Stomach (tissue), 9 donors: ENCODE data around the gene LRRC74B. TPM values are rescaled to one million over a fixed set of nuclear protein-coding genes. Genes with fewer than 3 reads are reported as not detected.
"Not testable (repeated sequence)": the region's sequence is repeated elsewhere in the genome, so short reads cannot be mapped to it uniquely, and the experiment has no call there.

Source experiments
- DNase-seq, 2 donors: peaks; one replicate each; pipeline versions ENCODE4 v3.0.0 to v3.0.0-alpha.2; 2013 to 2019
- H3K27ac ChIP-seq, 5 donors: fragments of 200-600 bp in 4 of 5; sonication (generic) in 4 of 5; one replicate each; pipeline ENCODE4 v1.5.1; 2013 to 2019; ENCODE audit warnings: mild to moderate bottlenecking in 1 of 5, moderate library complexity in 1 of 5
- H3K27me3 ChIP-seq, 3 donors: fragments of 200-600 bp; sonication (generic); one replicate each; pipeline ENCODE4 v1.5.1; 2017 to 2019; ENCODE audit warnings: mixed run types in 1 of 3
- H3K36me3 ChIP-seq, 4 donors: fragments of 200-600 bp; sonication (generic); 1 replicate in 3 of 4; 2 replicates in 1 of 4; pipeline ENCODE4 v1.5.1; 2016 to 2019
- H3K4me1 ChIP-seq, 4 donors: fragments of 200-600 bp; sonication (generic); one replicate each; pipeline ENCODE4 v1.5.1; 2016 to 2019
- H3K4me3 ChIP-seq, 4 donors: fragments of 200-600 bp; sonication (generic) in 3 of 4; one replicate each; pipeline ENCODE4 v1.5.1; 2016 to 2019; ENCODE audit warnings: mild to moderate bottlenecking in 1 of 4
- H3K9me3 ChIP-seq, 4 donors: fragments of 200-600 bp; sonication (generic); one replicate each; pipeline ENCODE4 v1.5.1; 2016 to 2019
- EP300 ChIP-seq: sonication (generic); formaldehyde crosslinking; IDR thresholded peaks from one replicate; pipeline ENCODE4 v1.6.1; 2017; ENCODE audit warnings: antibody characterized with exemption
- POLR2A ChIP-seq, 4 donors: fragments of 450-650 bp; IDR thresholded peaks; one replicate each; pipeline ENCODE4 v1.6.1; 2016; ENCODE audit warnings: antibody characterized with exemption in 4 of 4, control low read depth in 2 of 4, mild to moderate bottlenecking in 1 of 4, moderate library complexity in 1 of 4
- POLR2AphosphoS5 ChIP-seq, 3 donors: sonication (generic); formaldehyde crosslinking; IDR thresholded peaks; one replicate each; pipeline ENCODE4 v1.6.1; 2016; ENCODE audit warnings: antibody characterized with exemption in 3 of 3
- WGBS, 5 donors: extraction: QIAGEN DNeasy Blood & Tissue Kit in 3 of 5; methylation state at CpG; one replicate each; pipeline versions ENCODE4 v1.1.5 to v1.1.7; 2013 to 2018; 5-methylcytosine and 5-hydroxymethylcytosine counted together
- intact Hi-C: fragments of 100-400 bp; cut with DNase I; formaldehyde crosslinking; loops from one replicate; pipeline ENCODE4 v1.15.1; 2023; ENCODE audit warnings: low total_unique reads
- polyA plus RNA-seq, 3 donors: library from polyadenylated mRNA; stranded (reverse); fragments of 200-250 nt; gene quantifications; one replicate each; pipeline ENCODE4 v1.2.3, GENCODE V29; 2013
- total RNA-seq, 5 donors: library from RNA; depleted of rRNA; stranded (reverse); fragments of >200 nt; gene quantifications; one replicate each; pipeline versions ENCODE4 v1.1.0 to v1.2.3, GENCODE V29; 2014 to 2016
- TF ChIP-seq, protein P1 (sequence below), 7 experiments: fragments of 450-650 bp in 4 of 7; fragments of 200-600 bp in 3 of 7; sonication (generic) in 3 of 7; IDR thresholded peaks; one replicate each; pipeline ENCODE4 v1.5.1; 2016 to 2019; ENCODE audit warnings: antibody characterized with exemption in 7 of 7, control low read depth in 2 of 7, mild to moderate bottlenecking in 1 of 7
- donor health status: healthy with polysubstance abuse.
- donor health status: Bipolar disorder and iron deficiency.
- donor health status: healthy.

Gene LRRC74B
- total and polyA plus RNA-seq, 8 donors: not detected

DNA sequence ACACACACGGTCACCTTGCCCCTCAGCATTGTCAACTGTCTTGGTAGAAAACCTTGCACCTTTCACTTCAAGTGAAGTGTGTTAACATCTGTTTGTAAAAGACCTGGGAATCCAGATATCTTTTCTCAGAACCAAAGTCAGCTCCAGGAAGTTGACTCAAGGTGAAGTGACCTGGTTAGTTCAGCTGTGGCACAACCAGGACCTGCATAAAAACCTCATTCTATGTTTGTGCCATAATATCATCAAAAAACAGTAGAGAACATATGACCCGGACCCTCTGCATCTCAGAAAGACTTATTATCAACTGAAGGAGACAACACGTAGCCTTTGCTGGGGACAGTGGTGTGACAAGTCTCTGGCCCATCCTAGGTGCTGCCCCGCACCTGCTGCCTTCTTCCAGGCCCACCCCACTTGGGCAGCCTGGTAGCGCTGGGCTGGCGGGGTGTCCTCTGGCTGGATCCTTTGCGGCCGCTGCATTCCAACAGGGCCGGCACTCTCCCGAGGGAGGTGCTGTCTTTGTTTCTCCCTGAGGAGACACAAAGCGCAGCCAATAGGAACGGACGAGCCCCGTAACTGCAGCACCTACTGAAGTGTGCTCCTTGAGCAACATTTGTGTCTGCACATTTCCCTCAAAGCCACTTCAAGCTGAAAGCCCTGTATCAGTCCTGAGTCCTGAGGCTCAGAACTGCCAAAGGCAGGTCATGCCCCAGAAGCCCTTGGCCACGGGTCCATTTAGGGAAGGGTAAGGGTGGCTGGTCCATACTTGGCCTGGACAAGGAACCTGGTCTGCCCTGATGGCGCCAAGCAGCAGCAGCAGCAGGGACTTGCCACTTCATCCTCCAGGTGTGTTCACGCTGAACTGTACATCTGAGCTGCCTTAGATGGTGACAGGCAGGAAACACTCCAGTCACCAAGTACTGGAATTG lies 25.2 kb downstream of the LRRC74B start:
- Histone ChIP-seq H3K4me1 (no peaks in the 10 kb centered on the region), H3K27ac (no peak overlapping the region), H3K4me3 (no peak overlapping the region), H3K36me3 (no peaks in the 10 kb centered on the region), H3K9me3 (peaks cover 0 to 4% (median 0%) of the 10 kb centered on the region in 4 donors), H3K27me3 (no peaks in the 10 kb centered on the region)
- 81 to 88% (median 85%) methylated on average over 13 to 17 of the region's 17 CpGs for WGBS, 5 donors
- TF ChIP-seq POLR2AphosphoS5 (IDR thresholded peaks at IDR 0.05) (no peak), POLR2A (IDR thresholded peaks at IDR 0.05) (no peak), EP300 (no peak)
- TF ChIP-seq, protein P1, sequence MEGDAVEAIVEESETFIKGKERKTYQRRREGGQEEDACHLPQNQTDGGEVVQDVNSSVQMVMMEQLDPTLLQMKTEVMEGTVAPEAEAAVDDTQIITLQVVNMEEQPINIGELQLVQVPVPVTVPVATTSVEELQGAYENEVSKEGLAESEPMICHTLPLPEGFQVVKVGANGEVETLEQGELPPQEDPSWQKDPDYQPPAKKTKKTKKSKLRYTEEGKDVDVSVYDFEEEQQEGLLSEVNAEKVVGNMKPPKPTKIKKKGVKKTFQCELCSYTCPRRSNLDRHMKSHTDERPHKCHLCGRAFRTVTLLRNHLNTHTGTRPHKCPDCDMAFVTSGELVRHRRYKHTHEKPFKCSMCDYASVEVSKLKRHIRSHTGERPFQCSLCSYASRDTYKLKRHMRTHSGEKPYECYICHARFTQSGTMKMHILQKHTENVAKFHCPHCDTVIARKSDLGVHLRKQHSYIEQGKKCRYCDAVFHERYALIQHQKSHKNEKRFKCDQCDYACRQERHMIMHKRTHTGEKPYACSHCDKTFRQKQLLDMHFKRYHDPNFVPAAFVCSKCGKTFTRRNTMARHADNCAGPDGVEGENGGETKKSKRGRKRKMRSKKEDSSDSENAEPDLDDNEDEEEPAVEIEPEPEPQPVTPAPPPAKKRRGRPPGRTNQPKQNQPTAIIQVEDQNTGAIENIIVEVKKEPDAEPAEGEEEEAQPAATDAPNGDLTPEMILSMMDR (IDR thresholded peaks at IDR 0.05): no peak
- intact Hi-C loops: no loop called here
- no peak for DNase-seq

DNA sequence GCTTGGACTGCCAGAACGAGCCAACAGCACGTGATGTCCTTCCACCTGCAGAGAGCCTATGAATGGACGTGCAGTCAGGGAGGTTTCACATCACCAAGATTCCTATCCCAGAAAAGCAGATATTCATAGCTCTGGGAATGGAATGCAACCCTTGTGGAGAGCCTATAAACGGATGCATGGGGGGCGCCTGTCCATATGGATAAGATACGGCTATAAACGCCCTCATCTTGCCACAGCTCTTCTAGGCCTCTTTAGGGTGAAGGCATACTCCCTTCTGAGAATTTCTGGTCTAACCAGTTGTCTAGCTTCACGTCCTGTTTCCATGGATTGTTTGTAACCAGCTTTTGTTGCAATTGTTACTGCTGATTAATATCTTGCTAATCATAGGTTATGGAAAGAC lies 26.1 kb downstream of the LRRC74B start:
- H3K27ac ChIP-seq, H3K9me3 ChIP-seq, H3K4me1 ChIP-seq, DNase-seq, H3K27me3 ChIP-seq, intact Hi-C loops, H3K36me3 ChIP-seq, H3K4me3 ChIP-seq: not testable (repeated sequence)
- 69 to 77% (median 73%) methylated on average over 8 of the region's 8 CpGs for WGBS, 5 donors

DNA sequence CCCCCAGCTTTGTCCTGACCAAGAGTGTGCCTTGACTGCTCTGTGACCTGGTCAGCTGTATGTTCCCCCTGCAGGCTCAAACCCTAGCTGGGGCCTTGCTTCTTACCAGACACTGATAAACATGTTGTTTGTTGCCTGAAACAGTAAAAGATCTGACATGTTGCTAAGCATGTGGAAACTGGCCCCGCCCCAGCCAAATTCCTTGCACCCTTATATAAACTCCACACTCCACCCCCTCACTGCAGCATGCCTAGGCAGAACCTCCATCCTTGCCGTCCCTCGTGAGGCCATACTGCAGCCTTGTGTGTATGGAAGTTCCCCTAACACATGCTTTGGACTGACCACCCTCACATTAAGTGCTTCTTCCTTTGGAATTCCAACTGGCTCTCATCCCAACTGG lies 27.3 kb downstream of the LRRC74B start:
- Histone ChIP-seq H3K4me3 (no peak overlapping the region), H3K9me3 (peaks cover 0 to 4% (median 0%) of the 10 kb centered on the region in 4 donors), H3K27ac (no peak overlapping the region), H3K4me1 (no peaks in the 10 kb centered on the region), H3K27me3 (peaks cover 0 to 3% (median 0%) of the 10 kb centered on the region in 3 donors), H3K36me3 (no peaks in the 10 kb centered on the region)
- WGBS, 5 donors: 71 to 93% (median 77%) methylated on average over 3 of the region's 3 CpGs
- DNase-seq: no peak
- intact Hi-C loops: no loop called here
- TF ChIP-seq POLR2AphosphoS5 (IDR thresholded peaks at IDR 0.05): no peak
- TF ChIP-seq, protein P1 (IDR thresholded peaks at IDR 0.05): no peak
- TF ChIP-seq POLR2A (IDR thresholded peaks at IDR 0.05): no peak
- TF ChIP-seq EP300: no peak

DNA sequence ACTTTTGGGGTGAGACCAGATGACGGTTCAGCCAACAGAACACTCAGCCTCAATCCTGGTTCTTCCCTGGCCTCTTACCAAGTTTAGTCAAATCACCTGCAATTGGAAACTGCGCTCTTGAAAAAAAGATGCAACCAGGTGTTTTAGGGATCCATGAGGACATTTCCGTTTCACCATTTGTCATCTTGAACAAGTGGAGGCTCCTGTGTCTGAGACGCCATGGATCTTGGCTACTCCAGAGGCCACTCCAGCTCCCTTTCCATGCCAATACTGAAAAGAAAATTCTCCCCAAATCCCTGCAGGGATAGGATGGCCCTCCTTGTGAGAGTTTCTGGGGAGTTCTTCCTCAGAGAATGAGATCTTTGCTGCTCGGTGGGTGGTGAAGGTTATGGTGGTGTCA lies 27.7 kb downstream of the LRRC74B start:
- Histone ChIP-seq H3K9me3 (peaks cover 0 to 4% (median 0%) of the 10 kb centered on the region in 4 donors), H3K27ac (no peak overlapping the region), H3K36me3 (no peaks in the 10 kb centered on the region), H3K4me1 (no peaks in the 10 kb centered on the region), H3K4me3 (no peak overlapping the region), H3K27me3 (peaks cover 0 to 7% (median 0%) of the 10 kb centered on the region in 3 donors)
- TF ChIP-seq POLR2AphosphoS5 (IDR thresholded peaks at IDR 0.05): no peak
- no peak for TF ChIP-seq EP300
- TF ChIP-seq POLR2A (IDR thresholded peaks at IDR 0.05): no peak
- TF ChIP-seq, protein P1 (IDR thresholded peaks at IDR 0.05): no peak
- DNase-seq: no peak
- 87 to 94% (median 92%) methylated on average over 5 of the region's 5 CpGs for WGBS, 5 donors
- intact Hi-C loops: no loop called here
